Cardiac muscle cell (in vitro differentiated cells and primary cell): Measurements from ENCODE around the gene KLHL10. TPM values are rescaled to one million over a fixed set of nuclear protein-coding genes. Genes with fewer than 3 reads are reported as not detected.

Source experiments
- DNase-seq, 2 donors: peaks; one replicate each; pipeline versions ENCODE4 v3.0.0 to v3.0.0-alpha.2; 2010 to 2017; ENCODE audit warnings: low read depth in 1 of 2, low spot score in 1 of 2
- H3K27ac ChIP-seq: fragments of 200-600 bp; sonication (generic); 2 replicates; pipeline ENCODE4 v1.5.1; 2016
- H3K27me3 ChIP-seq: fragments of 200-600 bp; sonication (generic); 2 replicates; pipeline ENCODE4 v1.6.0; 2016; ENCODE audit warnings: control low read depth
- H3K36me3 ChIP-seq: fragments of 200-600 bp; sonication (generic); 2 replicates; pipeline ENCODE4 v1.5.1; 2016; ENCODE audit warnings: control low read depth
- H3K4me1 ChIP-seq: fragments of 200-600 bp; sonication (generic); 2 replicates; pipeline ENCODE4 v1.8.1; 2017; ENCODE audit warnings: low read depth, mild to moderate bottlenecking, mixed run types
- H3K4me3 ChIP-seq: fragments of 200-600 bp; sonication (generic); 2 replicates; pipeline ENCODE4 v1.5.1; 2016; ENCODE audit warnings: mild to moderate bottlenecking
- H3K9me3 ChIP-seq: fragments of 200-600 bp; sonication (generic); 2 replicates; pipeline ENCODE4 v1.5.1; 2017; ENCODE audit warnings: low read depth, mild to moderate bottlenecking, control low read depth
- polyA plus RNA-seq: library from polyadenylated mRNA; unstranded; fragments of >200 nt; fragmentation: Nextera tagmentation; extraction: Ambion mirVana; gene quantifications from 2 replicates; pipeline ENCODE4 v1.2.1, GENCODE V29; 2016
- total RNA-seq: library from RNA; depleted of rRNA; stranded (reverse); fragments of >200 nt; gene quantifications from 2 replicates; pipeline ENCODE4 v1.2.3, GENCODE V29; 2016
- TF ChIP-seq, protein P1 (sequence below): IDR thresholded peaks from 2 replicates; pipeline ENCODE4 v1.5.1; 2012; ENCODE audit warnings: low read depth, mild to moderate bottlenecking, low read length

Gene KLHL10
- total and polyA plus RNA-seq, 2 experiments from 2014 or later, result 0.36 TPM; not detected in 1

DNA sequence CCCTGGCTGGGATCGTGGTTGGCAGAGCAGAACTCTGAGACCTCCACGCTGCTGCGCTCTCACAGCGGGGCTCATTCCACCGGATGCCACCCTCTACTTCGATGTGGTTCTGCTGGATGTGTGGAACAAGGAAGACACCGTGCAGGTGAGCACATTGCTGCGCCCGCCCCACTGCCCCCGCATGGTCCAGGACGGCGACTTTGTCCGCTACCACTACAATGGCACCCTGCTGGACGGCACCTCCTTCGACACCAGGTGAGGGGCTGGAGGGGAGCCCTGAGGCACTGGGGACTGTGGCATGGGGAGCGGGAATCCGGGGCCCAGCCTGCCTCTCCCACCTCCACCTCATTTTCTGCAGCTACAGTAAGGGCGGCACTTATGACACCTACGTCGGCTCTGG is 19.6 kb upstream of the KLHL10 start:
- Histone ChIP-seq H3K9me3 (no peaks in the 10 kb centered on the region), H3K27me3 (no peaks in the 10 kb centered on the region), H3K4me3 (no peak overlapping the region), H3K27ac (no peak overlapping the region), H3K36me3 (peaks cover 12% of the 10 kb centered on the region), H3K4me1 (peaks cover 10% of the 10 kb centered on the region)
- TF ChIP-seq, protein P1, sequence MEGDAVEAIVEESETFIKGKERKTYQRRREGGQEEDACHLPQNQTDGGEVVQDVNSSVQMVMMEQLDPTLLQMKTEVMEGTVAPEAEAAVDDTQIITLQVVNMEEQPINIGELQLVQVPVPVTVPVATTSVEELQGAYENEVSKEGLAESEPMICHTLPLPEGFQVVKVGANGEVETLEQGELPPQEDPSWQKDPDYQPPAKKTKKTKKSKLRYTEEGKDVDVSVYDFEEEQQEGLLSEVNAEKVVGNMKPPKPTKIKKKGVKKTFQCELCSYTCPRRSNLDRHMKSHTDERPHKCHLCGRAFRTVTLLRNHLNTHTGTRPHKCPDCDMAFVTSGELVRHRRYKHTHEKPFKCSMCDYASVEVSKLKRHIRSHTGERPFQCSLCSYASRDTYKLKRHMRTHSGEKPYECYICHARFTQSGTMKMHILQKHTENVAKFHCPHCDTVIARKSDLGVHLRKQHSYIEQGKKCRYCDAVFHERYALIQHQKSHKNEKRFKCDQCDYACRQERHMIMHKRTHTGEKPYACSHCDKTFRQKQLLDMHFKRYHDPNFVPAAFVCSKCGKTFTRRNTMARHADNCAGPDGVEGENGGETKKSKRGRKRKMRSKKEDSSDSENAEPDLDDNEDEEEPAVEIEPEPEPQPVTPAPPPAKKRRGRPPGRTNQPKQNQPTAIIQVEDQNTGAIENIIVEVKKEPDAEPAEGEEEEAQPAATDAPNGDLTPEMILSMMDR, result no peak
- DNase-seq, result no peak

DNA sequence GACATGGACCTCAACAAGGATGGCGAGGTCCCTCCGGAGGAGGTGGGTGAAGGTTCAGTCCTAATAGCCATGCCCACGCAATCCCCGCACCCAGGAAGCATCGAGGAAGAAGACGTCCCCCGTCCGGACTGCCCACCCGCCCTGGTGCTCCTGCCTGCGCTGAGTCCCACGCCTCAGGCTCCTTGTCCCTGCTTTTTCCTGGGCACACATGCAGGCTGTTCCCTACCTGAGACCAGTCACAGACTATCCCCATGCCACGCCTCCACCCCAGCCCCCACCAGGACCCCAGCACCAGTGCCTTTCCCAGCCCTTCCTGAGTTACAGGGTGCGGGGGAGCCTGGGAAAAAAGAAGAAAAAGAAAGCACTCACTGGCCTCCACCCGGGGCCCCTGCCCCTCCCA is 15.8 kb upstream of the KLHL10 start:
- TF ChIP-seq, protein P1, result no peak
- H3K4me3 ChIP-seq, result no peak overlapping the region
- H3K4me1 ChIP-seq, result no peaks in the 10 kb centered on the region
- peaks cover 14% of the 10 kb centered on the region for H3K36me3 ChIP-seq
- no peak for DNase-seq
- H3K27me3 ChIP-seq, result no peaks in the 10 kb centered on the region
- H3K27ac ChIP-seq, result peak overlapping the region; percentile 47
- H3K9me3 ChIP-seq, result no peaks in the 10 kb centered on the region

DNA sequence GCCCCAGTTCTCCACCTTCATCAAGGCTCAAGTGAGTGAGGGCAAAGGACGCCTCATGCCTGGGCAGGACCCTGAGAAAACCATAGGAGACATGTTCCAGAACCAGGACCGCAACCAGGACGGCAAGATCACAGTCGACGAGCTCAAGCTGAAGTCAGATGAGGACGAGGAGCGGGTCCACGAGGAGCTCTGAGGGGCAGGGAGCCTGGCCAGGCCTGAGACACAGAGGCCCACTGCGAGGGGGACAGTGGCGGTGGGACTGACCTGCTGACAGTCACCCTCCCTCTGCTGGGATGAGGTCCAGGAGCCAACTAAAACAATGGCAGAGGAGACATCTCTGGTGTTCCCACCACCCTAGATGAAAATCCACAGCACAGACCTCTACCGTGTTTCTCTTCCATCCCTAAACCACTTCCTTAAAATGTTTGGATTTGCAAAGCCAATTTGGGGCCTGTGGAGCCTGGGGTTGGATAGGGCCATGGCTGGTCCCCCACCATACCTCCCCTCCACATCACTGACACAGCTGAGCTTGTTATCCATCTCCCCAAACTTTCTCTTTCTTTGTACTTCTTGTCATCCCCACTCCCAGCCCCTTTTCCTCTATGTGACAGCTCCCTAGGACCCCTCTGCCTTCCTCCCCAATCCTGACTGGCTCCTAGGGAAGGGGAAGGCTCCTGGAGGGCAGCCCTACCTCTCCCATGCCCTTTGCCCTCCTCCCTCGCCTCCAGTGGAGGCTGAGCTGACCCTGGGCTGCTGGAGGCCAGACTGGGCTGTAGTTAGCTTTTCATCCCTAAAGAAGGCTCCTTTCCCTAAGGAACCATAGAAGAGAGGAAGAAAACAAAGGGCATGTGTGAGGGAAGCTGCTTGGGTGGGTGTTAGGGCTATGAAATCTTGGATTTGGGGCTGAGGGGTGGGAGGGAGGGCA is 15.1 kb upstream of the KLHL10 start:
- H3K27me3 ChIP-seq, result no peaks in the 10 kb centered on the region
- H3K36me3 ChIP-seq, result peaks cover 16% of the 10 kb centered on the region
- TF ChIP-seq, protein P1, result no peak
- DNase-seq, result no peak
- H3K4me3 ChIP-seq, result no peak overlapping the region
- H3K9me3 ChIP-seq, result no peaks in the 10 kb centered on the region
- no peaks in the 10 kb centered on the region for H3K4me1 ChIP-seq
- peak overlapping the region; percentile 47 for H3K27ac ChIP-seq

DNA sequence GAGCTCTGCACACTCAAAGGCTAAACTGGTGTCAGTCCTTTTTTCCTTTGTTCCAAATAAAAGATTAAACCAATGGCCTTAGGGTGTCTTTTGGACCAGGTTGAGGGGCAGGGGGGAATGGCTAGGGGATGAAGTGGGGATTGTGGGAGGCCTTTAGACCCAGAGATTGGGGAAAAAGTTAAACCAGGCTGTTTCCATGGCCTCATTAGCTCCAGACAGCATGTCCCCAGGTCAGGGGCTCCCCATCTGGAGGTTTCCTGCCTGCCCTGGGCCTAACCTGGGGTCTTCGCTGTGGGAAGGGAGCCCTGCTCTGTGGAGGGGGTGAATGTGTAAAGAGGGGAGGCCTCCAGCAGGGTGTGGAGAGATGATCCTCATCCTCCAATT is 14.5 kb upstream of the KLHL10 start:
- Histone ChIP-seq H3K4me1 (no peaks in the 10 kb centered on the region), H3K36me3 (peaks cover 20% of the 10 kb centered on the region), H3K4me3 (no peak overlapping the region), H3K27me3 (no peaks in the 10 kb centered on the region), H3K27ac (peak overlapping the region; percentile 47), H3K9me3 (no peaks in the 10 kb centered on the region)
- no peak for DNase-seq
- TF ChIP-seq, protein P1, result no peak

DNA sequence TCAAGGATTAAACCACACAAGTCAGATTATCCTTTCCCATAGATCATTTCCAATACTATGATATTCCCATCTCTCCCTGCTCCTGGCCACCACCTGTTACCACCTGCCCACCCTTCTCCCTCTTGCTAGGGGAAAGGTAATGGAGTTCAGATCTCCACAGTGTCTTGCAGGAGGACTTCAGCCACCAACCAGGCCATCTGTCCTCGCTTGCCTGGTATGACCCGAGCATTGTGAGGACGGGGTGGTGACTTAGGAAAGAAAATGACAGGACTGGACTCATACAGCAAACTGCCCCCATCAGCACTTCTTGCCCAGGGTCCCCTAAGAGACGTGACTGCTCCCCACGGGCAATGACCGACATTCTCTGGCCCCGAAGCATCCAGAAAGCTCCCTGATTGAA is 14.0 kb upstream of the KLHL10 start:
- Histone ChIP-seq H3K4me1 (no peaks in the 10 kb centered on the region), H3K4me3 (no peak overlapping the region), H3K27me3 (no peaks in the 10 kb centered on the region), H3K9me3 (no peaks in the 10 kb centered on the region), H3K27ac (peak overlapping the region; percentile 47), H3K36me3 (peaks cover 18% of the 10 kb centered on the region)
- TF ChIP-seq, protein P1, result no peak
- no peak for DNase-seq
